Measurements from ENCODE around the gene ETS2.

DNA sequence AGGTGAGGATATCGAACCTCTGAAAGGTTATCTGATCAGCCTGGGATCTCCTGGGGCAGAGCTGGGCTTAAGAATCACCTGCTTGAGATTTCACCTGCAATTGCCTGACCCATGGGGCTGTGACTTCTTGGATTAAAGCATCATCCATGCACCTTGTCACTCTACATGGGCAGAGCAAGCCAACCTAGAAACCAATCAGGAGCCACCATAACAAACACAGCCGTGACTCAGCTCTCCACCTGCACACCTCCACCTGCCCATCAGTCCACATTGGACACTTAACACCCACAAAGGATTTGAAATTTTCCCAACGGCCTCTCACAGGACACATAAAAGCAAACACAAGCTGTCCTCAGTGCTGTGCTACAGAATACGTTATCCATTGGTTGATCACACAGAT lies 35.1 kb upstream of the ETS2 start:
- TF ChIP-seq CTCF (IDR thresholded peaks at IDR 0.05; ENCODE audit: insufficient read depth, low read depth, low read length) (no peak), EZH2 (IDR thresholded peaks at IDR 0.05; ENCODE audit: insufficient read depth, low read length) (no peak)

Data from astrocyte (in vitro differentiated cells and primary cell).